Choroid plexus epithelial cell (primary cell): ENCODE measurements around the gene DEAF1.

Source experiments
- DNase-seq: peaks from one replicate; pipeline ENCODE4 v3.0.0-alpha.2; 2010; ENCODE audit warnings: low read depth
- H3K4me3 ChIP-seq: 2 replicates; pipeline ENCODE4 v1.5.1; 2011; ENCODE audit warnings: low read depth, mild to moderate bottlenecking, control low read depth, low read length, moderate library complexity
- TF ChIP-seq, protein P1 (sequence below): conservative IDR thresholded peaks from 2 replicates; pipeline ENCODE4 v1.5.1; 2011; ENCODE audit warnings: low read depth, mild to moderate bottlenecking, control low read depth, inconsistent platforms, low read length, moderate library complexity

DEAF1 gene

GRCh38 chr11:728901-729491 is 34.0 kb upstream of the DEAF1 start:
- DNase-seq, result no peak
- H3K4me3 ChIP-seq, result no peak overlapping the region
- TF ChIP-seq, protein P1, sequence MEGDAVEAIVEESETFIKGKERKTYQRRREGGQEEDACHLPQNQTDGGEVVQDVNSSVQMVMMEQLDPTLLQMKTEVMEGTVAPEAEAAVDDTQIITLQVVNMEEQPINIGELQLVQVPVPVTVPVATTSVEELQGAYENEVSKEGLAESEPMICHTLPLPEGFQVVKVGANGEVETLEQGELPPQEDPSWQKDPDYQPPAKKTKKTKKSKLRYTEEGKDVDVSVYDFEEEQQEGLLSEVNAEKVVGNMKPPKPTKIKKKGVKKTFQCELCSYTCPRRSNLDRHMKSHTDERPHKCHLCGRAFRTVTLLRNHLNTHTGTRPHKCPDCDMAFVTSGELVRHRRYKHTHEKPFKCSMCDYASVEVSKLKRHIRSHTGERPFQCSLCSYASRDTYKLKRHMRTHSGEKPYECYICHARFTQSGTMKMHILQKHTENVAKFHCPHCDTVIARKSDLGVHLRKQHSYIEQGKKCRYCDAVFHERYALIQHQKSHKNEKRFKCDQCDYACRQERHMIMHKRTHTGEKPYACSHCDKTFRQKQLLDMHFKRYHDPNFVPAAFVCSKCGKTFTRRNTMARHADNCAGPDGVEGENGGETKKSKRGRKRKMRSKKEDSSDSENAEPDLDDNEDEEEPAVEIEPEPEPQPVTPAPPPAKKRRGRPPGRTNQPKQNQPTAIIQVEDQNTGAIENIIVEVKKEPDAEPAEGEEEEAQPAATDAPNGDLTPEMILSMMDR, result no peak

DNA sequence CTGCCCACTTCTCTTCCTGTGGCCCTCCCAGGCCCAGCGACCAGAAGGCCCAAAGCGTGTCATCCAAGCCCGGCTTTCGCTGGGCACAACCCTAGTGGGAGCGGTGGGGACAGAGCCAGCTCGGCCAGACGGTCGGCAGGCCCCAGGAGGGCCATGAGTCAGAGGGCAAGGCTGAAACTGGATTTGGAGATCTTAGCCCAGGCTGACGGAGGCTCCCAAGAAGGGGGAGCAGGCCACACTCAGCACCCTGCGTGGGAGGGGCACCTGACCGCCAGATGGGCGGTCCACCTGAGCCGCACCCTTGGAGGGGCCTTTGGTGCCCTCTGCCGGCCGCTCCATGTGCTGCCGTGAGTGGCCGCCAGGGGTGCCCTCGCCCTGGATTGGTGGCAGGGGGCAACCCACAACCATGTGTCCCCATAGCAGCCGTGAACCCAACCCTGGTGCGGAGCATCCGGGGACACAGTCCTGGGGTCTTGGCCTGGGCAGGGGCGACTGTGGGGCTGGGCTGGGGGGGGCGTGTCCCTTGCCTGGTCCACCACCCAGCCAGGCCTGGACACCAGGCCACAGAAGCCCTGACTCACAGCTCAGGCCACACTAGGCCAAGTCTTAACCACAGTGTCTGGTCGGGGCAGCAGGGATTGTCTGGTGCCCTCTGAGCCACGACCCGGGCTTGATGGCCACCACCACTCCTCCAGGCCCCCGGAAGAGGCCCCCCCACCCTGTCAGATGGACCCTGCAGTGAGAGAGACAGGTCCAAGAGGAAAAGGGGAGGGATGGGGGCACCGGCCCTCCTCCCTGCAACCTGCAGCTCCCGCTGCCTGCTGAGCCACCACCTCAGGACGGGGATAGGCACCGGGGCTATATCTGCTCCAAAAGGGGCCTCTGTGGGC is 33.1 kb upstream of the DEAF1 start:
- TF ChIP-seq, protein P1, result peak; percentile 93
- peak; percentile 67 for DNase-seq
- no peak overlapping the region for H3K4me3 ChIP-seq

- TF ChIP-seq, protein P1, result no peak
- no peak for DNase-seq
- H3K4me3 ChIP-seq, result no peak overlapping the region
Measured at GRCh38 chr11:727281-727701, 32.3 kb upstream of the DEAF1 start.

DNA sequence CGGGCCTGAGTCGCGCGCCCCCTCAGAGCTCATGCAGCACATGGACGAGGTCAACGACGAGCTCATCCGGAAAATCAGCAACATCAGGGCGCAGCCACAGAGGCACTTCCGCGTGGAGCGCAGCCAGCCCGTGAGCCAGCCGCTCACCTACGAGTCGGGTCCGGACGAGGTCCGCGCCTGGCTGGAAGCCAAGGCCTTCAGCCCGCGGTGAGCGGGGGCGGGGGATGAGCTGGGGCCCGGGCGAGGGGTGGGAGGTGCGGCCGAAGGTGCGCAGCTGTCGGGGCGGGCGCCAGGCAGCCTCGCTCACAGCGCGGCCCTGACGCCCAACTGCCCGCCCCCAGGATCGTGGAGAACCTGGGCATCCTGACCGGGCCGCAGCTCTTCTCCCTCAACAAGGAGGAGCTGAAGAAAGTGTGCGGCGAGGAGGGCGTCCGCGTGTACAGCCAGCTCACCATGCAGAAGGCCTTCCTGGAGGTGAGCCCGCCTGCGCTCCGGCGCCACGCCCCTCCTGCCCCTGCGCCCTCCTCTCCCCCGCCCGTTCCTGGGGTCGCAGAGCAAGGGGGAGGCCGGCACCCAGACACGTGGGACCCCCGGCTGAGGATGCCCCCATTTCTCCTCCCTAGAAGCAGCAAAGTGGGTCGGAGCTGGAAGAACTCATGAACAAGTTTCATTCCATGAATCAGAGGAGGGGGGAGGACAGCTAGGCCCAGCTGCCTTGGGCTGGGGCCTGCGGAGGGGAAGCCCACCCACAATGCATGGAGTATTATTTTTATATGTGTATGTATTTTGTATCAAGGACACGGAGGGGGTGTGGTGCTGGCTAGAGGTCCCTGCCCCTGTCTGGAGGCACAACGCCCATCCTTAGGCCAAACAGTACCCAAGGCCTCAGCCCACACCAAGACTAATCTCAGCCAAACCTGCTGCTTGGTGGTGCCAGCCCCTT is 31.5 kb upstream of the DEAF1 start:
- peak; percentile 37 for DNase-seq
- peak overlapping the region; percentile 24 for H3K4me3 ChIP-seq
- TF ChIP-seq, protein P1, result no peak

DNA sequence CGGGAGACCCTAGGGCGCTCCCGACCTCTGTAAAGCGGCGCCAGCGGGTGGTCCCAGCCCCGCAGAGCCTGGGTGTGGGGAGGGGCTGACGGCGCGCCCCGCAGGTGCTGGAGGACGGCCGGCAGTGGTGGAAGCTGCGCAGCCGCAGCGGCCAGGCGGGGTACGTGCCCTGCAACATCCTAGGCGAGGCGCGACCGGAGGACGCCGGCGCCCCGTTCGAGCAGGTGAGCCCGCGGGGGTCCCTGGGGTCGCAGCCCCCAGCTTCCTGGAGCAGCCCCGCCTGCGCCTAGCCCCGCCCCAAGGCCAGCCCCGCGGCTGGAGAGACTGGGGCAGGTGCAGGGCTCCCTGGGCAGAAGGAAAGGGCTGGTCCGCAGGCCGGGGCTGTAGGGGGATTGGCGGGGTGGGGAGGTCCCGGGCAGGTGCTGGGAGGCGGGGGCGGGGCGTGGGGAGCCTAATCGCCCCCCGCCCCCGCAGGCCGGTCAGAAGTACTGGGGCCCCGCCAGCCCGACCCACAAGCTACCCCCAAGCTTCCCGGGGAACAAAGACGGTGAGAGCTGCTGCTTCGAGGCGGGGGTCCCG is 30.7 kb upstream of the DEAF1 start:
- TF ChIP-seq, protein P1, result no peak
- no peak overlapping the region for H3K4me3 ChIP-seq
- DNase-seq, result no peak

DNA sequence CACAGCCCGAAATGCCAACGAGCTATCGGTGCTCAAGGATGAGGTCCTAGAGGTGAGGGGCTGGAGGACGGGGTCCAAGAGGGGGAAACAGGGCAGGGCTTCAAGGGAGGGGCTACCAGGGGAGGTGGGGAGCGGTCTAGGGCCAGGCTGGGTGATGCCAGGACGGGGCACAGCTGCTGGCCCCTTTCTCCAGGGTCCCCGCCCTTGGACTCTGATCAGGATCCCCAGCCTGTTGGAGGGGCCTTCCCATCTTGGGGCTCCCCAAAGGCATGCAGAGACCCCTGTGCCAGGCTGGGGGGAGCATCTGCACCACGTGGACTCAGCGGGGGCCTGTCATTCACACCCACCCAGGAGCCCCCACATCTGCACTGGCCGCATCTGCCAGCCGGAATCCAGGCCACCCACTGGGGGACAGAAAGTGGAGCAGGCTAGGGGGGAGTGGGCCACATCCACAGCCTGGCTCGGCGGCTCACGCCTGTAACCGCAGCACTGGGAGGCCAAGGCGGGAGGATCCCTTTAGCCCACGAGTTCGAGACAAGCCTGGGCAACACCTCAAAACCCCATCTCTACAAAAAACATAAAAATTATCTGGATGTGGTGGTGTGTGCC is 29.9 kb upstream of the DEAF1 start:
- no peak overlapping the region for H3K4me3 ChIP-seq
- TF ChIP-seq, protein P1, result no peak
- no peak for DNase-seq
